Measurements from ENCODE around the gene ITPR2. TPM values are rescaled to one million over a fixed set of nuclear protein-coding genes. Genes with fewer than 3 reads are reported as not detected.
A peak's percentile ranks its signal among the peaks of the same experiment; 100 is the strongest.

The ITPR2 gene
- total and polyA plus RNA-seq, 2 of the 13 experiments (the other 11 are each of a cell fraction or from before 2014, with no cell fraction given), result 31.9 to 81.9 TPM

DNA sequence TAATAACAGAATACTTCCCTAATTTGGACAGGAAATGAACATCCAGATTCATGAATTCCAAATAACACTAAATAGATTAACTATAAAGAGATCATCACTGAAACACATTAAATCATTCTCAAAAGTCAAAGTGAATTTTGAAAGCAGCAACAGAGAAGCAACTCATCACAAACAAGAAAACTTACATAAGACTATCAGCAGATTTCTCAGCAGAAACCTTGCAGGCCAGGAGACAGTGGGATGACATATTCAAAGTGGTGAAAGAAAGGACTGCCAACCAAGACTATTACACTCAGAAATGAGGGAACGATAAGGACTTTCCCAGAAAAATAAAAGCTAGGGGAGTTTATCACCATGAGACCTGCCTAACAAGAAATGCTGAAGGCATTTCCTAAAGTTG is 70.8 kb downstream of the ITPR2 start:
- 100% methylated on average over 1 of the region's 1 CpG for WGBS (ENCODE audit: low lambda C conversion rate)
- Histone ChIP-seq H3K27ac (ENCODE audit: extremely low read length, insufficient read depth, low read length) (no peak overlapping the region), H3K4me3 (replicated peaks in 1 of 3; ENCODE audit: insufficient read depth in 1 of 3, low read depth in 2 of 3, low read length in 3 of 3) (no peak overlapping the region), H3K36me3 (replicated peaks in 1 of 2; ENCODE audit: control insufficient read depth in 1 of 2, insufficient read depth in 2 of 2, low read length in 2 of 2) (peaks cover 1 to 7% of the 10 kb centered on the region in 2 experiments; a peak in 4 of 5 replicates), H4K20me1 (ENCODE audit: insufficient read depth, low read length) (no peaks in the 10 kb centered on the region), H3K27me3 (ENCODE audit: control insufficient read depth in 1 of 2, insufficient read depth in 2 of 2, low read length in 2 of 2) (no peaks in the 10 kb centered on the region), H3K9me3 (ENCODE audit: low read length) (peaks cover 8% of the 10 kb centered on the region), H2AFZ (ENCODE audit: low read length) (no peak overlapping the region), H3K4me1 (ENCODE audit: insufficient read depth, low read length) (peaks cover 60% of the 10 kb centered on the region), H3K4me2 (ENCODE audit: low read depth, low read length) (no peak overlapping the region), H3K9ac (ENCODE audit: insufficient read depth, low read depth, low read length) (no peak overlapping the region), H3K79me2 (ENCODE audit: insufficient read depth, low read length) (peaks cover 92% of the 10 kb centered on the region)
- ChIA-PET CTCF (ENCODE audit: low intra/inter-chr PET ratio, low total read pairs) (no interaction called here), POLR2A (no interaction called here)
- TF ChIP-seq RBM22 (optimal IDR thresholded peaks at IDR 0.05; ENCODE audit: low read length) (peak; percentile 48), ZNF317 (CRISPR knock-in tag; IDR thresholded peaks at IDR 0.05) (peak; percentile 99), POLR2AphosphoS5 (IDR thresholded peaks at IDR 0.05; ENCODE audit: low read depth, low read length) (0 out of 2 replicates have a peak, but pooled peaks have one; percentile 0)
- TF ChIP-seq, protein P1, sequence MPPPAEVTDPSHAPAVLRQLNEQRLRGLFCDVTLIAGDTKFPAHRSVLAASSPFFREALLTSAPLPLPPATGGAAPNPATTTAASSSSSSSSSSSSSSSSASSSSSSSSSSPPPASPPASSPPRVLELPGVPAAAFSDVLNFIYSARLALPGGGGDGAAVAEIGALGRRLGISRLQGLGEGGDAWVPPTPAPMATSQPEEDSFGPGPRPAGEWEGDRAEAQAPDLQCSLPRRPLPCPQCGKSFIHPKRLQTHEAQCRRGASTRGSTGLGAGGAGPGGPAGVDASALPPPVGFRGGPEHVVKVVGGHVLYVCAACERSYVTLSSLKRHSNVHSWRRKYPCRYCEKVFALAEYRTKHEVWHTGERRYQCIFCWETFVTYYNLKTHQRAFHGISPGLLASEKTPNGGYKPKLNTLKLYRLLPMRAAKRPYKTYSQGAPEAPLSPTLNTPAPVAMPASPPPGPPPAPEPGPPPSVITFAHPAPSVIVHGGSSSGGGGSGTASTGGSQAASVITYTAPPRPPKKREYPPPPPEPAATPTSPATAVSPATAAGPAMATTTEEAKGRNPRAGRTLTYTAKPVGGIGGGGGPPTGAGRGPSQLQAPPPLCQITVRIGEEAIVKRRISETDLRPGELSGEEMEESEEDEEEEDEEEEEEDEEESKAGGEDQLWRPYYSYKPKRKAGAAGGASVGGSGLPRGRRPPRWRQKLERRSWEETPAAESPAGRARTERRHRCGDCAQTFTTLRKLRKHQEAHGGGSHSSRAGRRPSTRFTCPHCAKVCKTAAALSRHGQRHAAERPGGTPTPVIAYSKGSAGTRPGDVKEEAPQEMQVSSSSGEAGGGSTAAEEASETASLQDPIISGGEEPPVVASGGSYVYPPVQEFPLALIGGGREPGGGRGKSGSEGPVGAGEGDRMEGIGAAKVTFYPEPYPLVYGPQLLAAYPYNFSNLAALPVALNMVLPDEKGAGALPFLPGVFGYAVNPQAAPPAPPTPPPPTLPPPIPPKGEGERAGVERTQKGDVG (CRISPR knock-in tag; IDR thresholded peaks at IDR 0.05; ENCODE audit: borderline replicate concordance), result no peak
- DNase-seq (ENCODE audit: low spot score) (no peak), ATAC-seq (no peak), FAIRE-seq (no peak)
- intact Hi-C loops (cut with micrococcal nuclease; ENCODE audit: unreplicated experiment), result loop anchor here (10.0 kb wide), 1 partner anchor 47 kb away; no protein-coding TSS in a partner anchor
- no TSS peak for BruUV-seq (replicated peaks)
- in situ Hi-C loops (cut with HindIII; ENCODE audit: extremely low pct_ligation_motif_present, low pct_unique_long_range_greater_than_20kb), result no loop called here

DNA sequence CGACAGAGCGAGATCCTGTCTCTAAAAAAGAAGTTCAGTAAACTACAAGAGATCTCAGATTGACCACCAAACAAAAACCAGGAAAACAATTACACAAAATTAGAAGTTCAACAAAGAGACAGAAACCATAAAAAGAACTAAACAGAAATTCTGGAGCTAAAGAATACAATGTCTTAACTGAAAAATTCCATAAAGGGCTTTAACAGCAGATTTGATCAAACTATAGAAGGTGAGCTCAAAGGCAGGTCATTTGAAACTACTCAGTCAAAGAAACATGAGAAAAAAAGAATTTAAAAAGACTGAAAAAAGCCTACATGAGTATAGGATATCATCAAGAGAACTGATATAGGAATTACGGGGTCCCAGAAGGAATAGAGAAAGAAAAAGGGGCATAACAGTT is 71.2 kb downstream of the ITPR2 start:
- TF ChIP-seq ZNF160 (CRISPR knock-in tag; IDR thresholded peaks at IDR 0.05) (peak; percentile 99), ZNF780A (CRISPR knock-in tag; IDR thresholded peaks at IDR 0.05) (no peak)
- Histone ChIP-seq H3K4me3 (replicated peaks in 1 of 3; ENCODE audit: insufficient read depth in 1 of 3, low read depth in 2 of 3, low read length in 3 of 3) (no peak overlapping the region), H3K79me2 (ENCODE audit: insufficient read depth, low read length) (peaks cover 90% of the 10 kb centered on the region), H3K27ac (ENCODE audit: extremely low read length, insufficient read depth, low read length) (no peak overlapping the region), H3K4me2 (ENCODE audit: low read depth, low read length) (no peak overlapping the region), H3K27me3 (ENCODE audit: control insufficient read depth in 1 of 2, insufficient read depth in 2 of 2, low read length in 2 of 2) (no peaks in the 10 kb centered on the region), H4K20me1 (ENCODE audit: insufficient read depth, low read length) (no peaks in the 10 kb centered on the region), H2AFZ (ENCODE audit: low read length) (no peak overlapping the region), H3K9me3 (ENCODE audit: low read length) (peaks cover 11% of the 10 kb centered on the region), H3K4me1 (ENCODE audit: insufficient read depth, low read length) (peaks cover 56% of the 10 kb centered on the region), H3K9ac (ENCODE audit: insufficient read depth, low read depth, low read length) (no peak overlapping the region), H3K36me3 (replicated peaks in 1 of 2; ENCODE audit: control insufficient read depth in 1 of 2, insufficient read depth in 2 of 2, low read length in 2 of 2) (peaks cover 1 to 8% of the 10 kb centered on the region in 2 experiments; a peak in 3 of 5 replicates)
- ChIA-PET POLR2A (no interaction called here), CTCF (ENCODE audit: low intra/inter-chr PET ratio, low total read pairs) (no interaction called here)
- DNase-seq (ENCODE audit: low spot score), result no peak
- ATAC-seq, result no peak
- FAIRE-seq, result no peak
- WGBS (ENCODE audit: low lambda C conversion rate), result 97% methylated on average over 3 of the region's 3 CpGs
- in situ Hi-C loops (cut with HindIII; ENCODE audit: extremely low pct_ligation_motif_present, low pct_unique_long_range_greater_than_20kb) (no loop called here), intact Hi-C loops (cut with micrococcal nuclease; ENCODE audit: unreplicated experiment) (loop anchor here (10.0 kb wide), 1 partner anchor 47 kb away; no protein-coding TSS in a partner anchor)
- BruUV-seq (replicated peaks), result no TSS peak
